OCI-LY7 (cell line): ENCODE results near the gene C7. TPM values are rescaled to one million over a fixed set of nuclear protein-coding genes. Genes with fewer than 3 reads are reported as not detected.

Experiments
- BruUV-seq: library from RNA; stranded (reverse); fragments of 400-500 nt; replicated peaks from 2 replicates; lab custom pipeline; 2021; lab: Mats Ljungman, UMichigan
- CTCF ChIA-PET: fragments of 300-600 bp; sonication (Branson Sonifier 250); formaldehyde crosslinking; loops from one replicate; lab custom pipeline; 2022; ENCODE audit warnings: antibody characterized with exemption; ENCODE audit not compliant: unreplicated experiment; lab: Charles Lee
- POLR2A ChIA-PET: fragments of 300-600 bp; sonication (Branson Sonifier 250); formaldehyde crosslinking; loops from one replicate; lab custom pipeline; 2022; ENCODE audit warnings: antibody characterized with exemption; lab: Charles Lee
- DNase-seq: peaks from one replicate; pipeline ENCODE4 v3.0.0-alpha.2; 2015; ENCODE audit warnings: low spot score
- H2AFZ ChIP-seq: fragments of 200-600 bp; sonication (generic), shearing (Covaris generic); 2 replicates; pipeline ENCODE4 v1.6.1; 2014; ENCODE audit warnings: mild to moderate bottlenecking, antibody characterized with exemption, low read length, moderate library complexity
- H3K27ac ChIP-seq: fragments of 200-600 bp; sonication (generic); 2 replicates; pipeline ENCODE4 v1.5.1; 2014; ENCODE audit warnings: mixed run types, low read depth, mild to moderate bottlenecking, moderate library complexity, low read length, inconsistent platforms; ENCODE audit not compliant: poor library complexity, severe bottlenecking
- H3K36me3 ChIP-seq: fragments of 200-600 bp; sonication (generic); 2 replicates; pipeline ENCODE4 v1.6.1; 2014; ENCODE audit warnings: mild to moderate bottlenecking, antibody characterized with exemption, low read length, moderate library complexity, mixed read lengths; ENCODE audit not compliant: insufficient read depth
- H3K4me1 ChIP-seq: fragments of 200-600 bp; sonication (generic); 2 replicates; pipeline ENCODE4 v1.5.1; 2014; ENCODE audit warnings: mild to moderate bottlenecking, low read length; ENCODE audit not compliant: insufficient read depth, poor library complexity, severe bottlenecking
- H3K4me2 ChIP-seq: fragments of 200-600 bp; sonication (generic); 2 replicates; pipeline ENCODE4 v1.6.1; 2014; ENCODE audit warnings: mild to moderate bottlenecking, low read length
- H3K4me3 ChIP-seq: fragments of 200-600 bp; sonication (generic); 2 replicates; pipeline ENCODE4 v1.5.1; 2014; ENCODE audit warnings: mild to moderate bottlenecking, low read depth, low read length; ENCODE audit not compliant: poor library complexity, severe bottlenecking
- H3K79me2 ChIP-seq: fragments of 200-600 bp; sonication (generic); 2 replicates; pipeline ENCODE4 v1.6.1; 2016; ENCODE audit warnings: low read depth, mild to moderate bottlenecking, low read length, moderate library complexity, mixed read lengths; ENCODE audit not compliant: insufficient read depth
- H3K9me2 ChIP-seq: fragments of 200-600 bp; sonication (generic); 2 replicates; pipeline ENCODE4 v1.6.1; 2016; ENCODE audit warnings: mild to moderate bottlenecking, low read length, mixed read lengths; ENCODE audit not compliant: insufficient read depth
- H3K9me3 ChIP-seq: fragments of 200-600 bp; sonication (generic); 2 replicates; pipeline ENCODE4 v1.6.1; 2014; ENCODE audit warnings: mild to moderate bottlenecking, mixed run types, low read length, mixed read lengths
- H4K20me1 ChIP-seq: fragments of 200-600 bp; sonication (generic); 2 replicates; pipeline ENCODE4 v1.6.1; 2014; ENCODE audit warnings: mild to moderate bottlenecking, antibody characterized with exemption, low read length, moderate library complexity, mixed read lengths; ENCODE audit not compliant: insufficient read depth
- CTCF ChIP-seq: fragments of 200-600 bp; sonication (generic); conservative IDR thresholded peaks from 2 replicates; pipeline ENCODE4 v1.5.1; 2014; ENCODE audit warnings: mild to moderate bottlenecking, antibody characterized with exemption, low read length, moderate library complexity, mixed read lengths
- EZH2phosphoT487 ChIP-seq: fragments of 200-600 bp; sonication (generic); IDR thresholded peaks from 2 replicates; pipeline ENCODE4 v1.6.1; 2018; ENCODE audit warnings: low read depth, borderline replicate concordance, mild to moderate bottlenecking, mixed run types, antibody characterized with exemption, low read length, moderate library complexity, mixed read lengths
- intact Hi-C: fragments of 100-400 bp; cut with micrococcal nuclease; formaldehyde crosslinking; loops from one replicate; pipeline ENCODE4 v1.10.0; 2022; ENCODE audit not compliant: unreplicated experiment
- total RNA-seq, 2 experiments: library from RNA; depleted of rRNA in 1 of 2; stranded (reverse); fragments of >200 nt in 1 of 2; shearing (Covaris generic) in 1 of 2; gene quantifications; 2 replicates each; pipeline ENCODE4 v1.2.3, GENCODE V29; 2014 to 2022

The C7 gene
- total RNA-seq, 2 experiments from 2014 or later = not detected

- Histone ChIP-seq H3K27ac (no peak overlapping the region), H4K20me1 (no peaks in the 10 kb centered on the region), H2AFZ (0 out of 2 replicates have a peak overlapping the region, but pooled peaks have one; percentile 12), H3K9me2 (no peaks in the 10 kb centered on the region), H3K4me2 (no peak overlapping the region), H3K9me3 (no peaks in the 10 kb centered on the region), H3K4me1 (no peaks in the 10 kb centered on the region), H3K79me2 (no peaks in the 10 kb centered on the region), H3K36me3 (no peaks in the 10 kb centered on the region), H3K4me3 (no peak overlapping the region)
- ChIA-PET POLR2A (interaction anchor here (0.7 kb wide), 1 partner anchor 577 kb away, joined by 3 read pairs; no protein-coding TSS in a partner anchor), CTCF (interaction anchor here (0.6 kb wide), 2 partner anchors 808 to 1863 kb away, joined by 3 read pairs; no protein-coding TSS in a partner anchor)
- peak; percentile 52 for DNase-seq
- BruUV-seq = no TSS peak
- TF ChIP-seq CTCF = peak; percentile 94
- TF ChIP-seq EZH2phosphoT487 = no peak
- intact Hi-C loops = loop anchor here (10.0 kb wide), 1 partner anchor 930 kb away; no protein-coding TSS in a partner anchor
Observed at GRCh38 chr5:40904205-40904993, 4.9 kb upstream of the C7 start.

GRCh38 chr5:40904994-40905306 is 4.3 kb upstream of the C7 start:
- no peaks in the 10 kb centered on the region for H3K79me2 ChIP-seq
- ChIA-PET POLR2A (no interaction called here), CTCF (no interaction called here)
- H3K9me3 ChIP-seq = no peaks in the 10 kb centered on the region
- no peaks in the 10 kb centered on the region for H4K20me1 ChIP-seq
- DNase-seq = no peak
- no peaks in the 10 kb centered on the region for H3K9me2 ChIP-seq
- no TSS peak for BruUV-seq
- intact Hi-C loops = loop anchor here (10.0 kb wide), 1 partner anchor 930 kb away; no protein-coding TSS in a partner anchor
- no peaks in the 10 kb centered on the region for H3K4me1 ChIP-seq
- 0 out of 2 replicates have a peak overlapping the region, but pooled peaks have one; percentile 12 for H2AFZ ChIP-seq
- TF ChIP-seq CTCF (peak; percentile 65; the same call in 1 of the 2 replicates), EZH2phosphoT487 (no peak)
- H3K4me2 ChIP-seq = no peak overlapping the region
- H3K4me3 ChIP-seq = no peak overlapping the region
- H3K27ac ChIP-seq = no peak overlapping the region
- H3K36me3 ChIP-seq = no peaks in the 10 kb centered on the region

- Histone ChIP-seq H3K9me3 (no peaks in the 10 kb centered on the region), H2AFZ (no peak overlapping the region), H3K79me2 (no peaks in the 10 kb centered on the region), H3K4me3 (no peak overlapping the region), H3K27ac (no peak overlapping the region), H4K20me1 (no peaks in the 10 kb centered on the region), H3K36me3 (no peaks in the 10 kb centered on the region), H3K9me2 (no peaks in the 10 kb centered on the region), H3K4me2 (no peak overlapping the region), H3K4me1 (no peaks in the 10 kb centered on the region)
- intact Hi-C loops = loop anchor here (10.0 kb wide), 1 partner anchor 928 kb away; no protein-coding TSS in a partner anchor
- no peak for DNase-seq
- no TSS peak for BruUV-seq
- CTCF ChIA-PET = no interaction called here
- TF ChIP-seq CTCF = no peak
- no peak for TF ChIP-seq EZH2phosphoT487
- POLR2A ChIA-PET = no interaction called here
Observed at GRCh38 chr5:40906351-40906751, 2.9 kb upstream of the C7 start.
